ENCODE results near the gene KIF26B. TPM values are rescaled to one million over a fixed set of nuclear protein-coding genes. Genes with fewer than 3 reads are reported as not detected.

KIF26B gene
- total RNA-seq, 4 donors from 2014 or later, result 3.6 to 7.0 (median 5.2) TPM

DNA sequence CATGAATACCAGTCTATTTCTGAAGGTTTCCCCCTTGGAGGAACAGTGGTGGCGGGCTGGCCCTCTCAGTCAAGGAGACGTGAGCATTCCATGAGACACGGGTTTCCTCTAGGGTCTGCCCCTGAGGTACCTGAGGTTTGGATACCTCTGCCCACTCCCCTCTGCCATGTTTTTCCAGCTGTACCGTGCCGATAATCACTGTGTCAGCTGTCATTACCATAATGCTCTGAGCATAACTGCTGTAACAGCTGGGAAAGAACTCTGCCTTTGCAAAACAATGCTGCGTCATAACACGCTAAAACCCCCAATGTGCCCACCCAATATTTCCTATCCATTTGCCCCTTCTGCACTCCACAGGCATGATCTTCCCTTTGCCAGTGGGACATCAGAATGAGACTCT is 425.1 kb downstream of the KIF26B start:
- Histone ChIP-seq H3K36me3 (no peaks in the 10 kb centered on the region), H3K4me3 (no peak overlapping the region)
- WGBS, result 83% methylated on average over 7 of the region's 7 CpGs

DNA sequence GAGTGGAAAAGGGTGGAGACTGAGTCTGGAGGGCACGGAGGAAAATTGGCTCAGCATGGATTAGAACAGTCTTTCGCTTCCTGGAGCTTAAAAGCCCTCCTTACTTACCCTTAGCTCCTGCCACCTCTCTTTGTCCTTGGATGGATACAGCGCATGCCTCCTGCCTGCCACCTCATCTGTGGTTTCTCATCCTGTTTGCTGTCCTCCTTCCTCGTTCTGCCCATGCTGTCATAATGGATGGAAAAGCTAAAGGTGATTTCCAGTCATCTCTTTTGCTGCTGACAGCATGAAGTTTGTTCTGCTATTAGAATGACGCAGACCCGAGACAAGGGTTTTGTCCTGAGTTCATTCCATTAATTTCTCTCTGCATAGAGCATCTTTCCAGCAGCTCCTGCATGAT is 425.9 kb downstream of the KIF26B start:
- WGBS, result 93% methylated on average over 6 of the region's 6 CpGs
- no peaks in the 10 kb centered on the region for H3K4me1 ChIP-seq
- TF ChIP-seq EP300 (IDR thresholded peaks at IDR 0.05) (no peak), CTCF (IDR thresholded peaks at IDR 0.05) (no peak), POLR2A (IDR thresholded peaks at IDR 0.05) (no peak), POLR2AphosphoS5 (IDR thresholded peaks at IDR 0.05) (no peak)
- H3K4me3 ChIP-seq, result no peak overlapping the region
- H3K36me3 ChIP-seq, result no peaks in the 10 kb centered on the region
- DNase-seq (ENCODE audit: low spot score in 2 of 2), result no peak
- H3K27me3 ChIP-seq, result no peaks in the 10 kb centered on the region
- H3K27ac ChIP-seq, result no peak overlapping the region
- no peaks in the 10 kb centered on the region for H3K9me3 ChIP-seq

More for the DNA sequence above, 425.1 kb downstream of the KIF26B start:
- no peaks in the 10 kb centered on the region for H3K27me3 ChIP-seq
- TF ChIP-seq POLR2AphosphoS5 (IDR thresholded peaks at IDR 0.05) (no peak), CTCF (IDR thresholded peaks at IDR 0.05) (no peak), POLR2A (IDR thresholded peaks at IDR 0.05) (no peak), EP300 (IDR thresholded peaks at IDR 0.05) (no peak)
- H3K9me3 ChIP-seq, result no peaks in the 10 kb centered on the region
- peak in 1 of 2 donors; percentile 5 for DNase-seq (ENCODE audit: low spot score in 2 of 2)
- no peak overlapping the region for H3K27ac ChIP-seq
- no peaks in the 10 kb centered on the region for H3K4me1 ChIP-seq

GRCh38 chr1:245582026-245582425 is 427.2 kb downstream of the KIF26B start:
- Histone ChIP-seq H3K27ac (no peak overlapping the region), H3K4me3 (no peak overlapping the region), H3K36me3 (no peaks in the 10 kb centered on the region), H3K27me3 (no peaks in the 10 kb centered on the region), H3K4me1 (no peaks in the 10 kb centered on the region), H3K9me3 (no peaks in the 10 kb centered on the region)
- peak in 1 of 2 donors; percentile 10 for DNase-seq (ENCODE audit: low spot score in 2 of 2)
- TF ChIP-seq POLR2A (IDR thresholded peaks at IDR 0.05), result no peak
- TF ChIP-seq POLR2AphosphoS5 (IDR thresholded peaks at IDR 0.05), result no peak
- no peak for TF ChIP-seq CTCF (IDR thresholded peaks at IDR 0.05)
- no peak for TF ChIP-seq EP300 (IDR thresholded peaks at IDR 0.05)
- WGBS, result 80% methylated on average over 7 of the region's 7 CpGs

DNA sequence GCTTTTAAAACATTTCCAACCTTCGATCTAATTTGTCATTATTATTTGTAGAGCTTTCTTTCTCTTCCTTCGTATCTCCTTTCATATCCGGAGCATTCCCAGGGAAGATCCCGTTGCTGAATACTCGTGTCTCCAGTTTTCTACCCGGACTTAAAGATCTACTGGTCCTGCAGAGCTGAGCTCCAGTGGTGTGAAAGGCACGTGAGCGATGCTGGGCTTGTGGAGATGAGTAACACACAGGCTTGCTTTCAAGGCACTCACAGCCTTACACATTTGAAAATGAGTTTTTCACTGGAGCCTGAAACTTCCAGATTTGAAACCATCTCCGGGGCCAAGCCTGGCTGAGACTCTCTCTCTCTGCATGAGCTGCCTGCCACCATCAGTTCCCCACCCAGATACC is 428.3 kb downstream of the KIF26B start:
- no peaks in the 10 kb centered on the region for H3K36me3 ChIP-seq
- no peaks in the 10 kb centered on the region for H3K4me1 ChIP-seq
- H3K9me3 ChIP-seq, result no peaks in the 10 kb centered on the region
- H3K27ac ChIP-seq, result no peak overlapping the region
- no peaks in the 10 kb centered on the region for H3K27me3 ChIP-seq
- no peak for TF ChIP-seq POLR2AphosphoS5 (IDR thresholded peaks at IDR 0.05)
- no peak for TF ChIP-seq POLR2A (IDR thresholded peaks at IDR 0.05)
- no peak for TF ChIP-seq EP300 (IDR thresholded peaks at IDR 0.05)
- no peak for TF ChIP-seq CTCF (IDR thresholded peaks at IDR 0.05)
- DNase-seq (ENCODE audit: low spot score in 2 of 2), result peak in 1 of 2 donors; percentile 11
- no peak overlapping the region for H3K4me3 ChIP-seq
- 79% methylated on average over 9 of the region's 9 CpGs for WGBS

DNA sequence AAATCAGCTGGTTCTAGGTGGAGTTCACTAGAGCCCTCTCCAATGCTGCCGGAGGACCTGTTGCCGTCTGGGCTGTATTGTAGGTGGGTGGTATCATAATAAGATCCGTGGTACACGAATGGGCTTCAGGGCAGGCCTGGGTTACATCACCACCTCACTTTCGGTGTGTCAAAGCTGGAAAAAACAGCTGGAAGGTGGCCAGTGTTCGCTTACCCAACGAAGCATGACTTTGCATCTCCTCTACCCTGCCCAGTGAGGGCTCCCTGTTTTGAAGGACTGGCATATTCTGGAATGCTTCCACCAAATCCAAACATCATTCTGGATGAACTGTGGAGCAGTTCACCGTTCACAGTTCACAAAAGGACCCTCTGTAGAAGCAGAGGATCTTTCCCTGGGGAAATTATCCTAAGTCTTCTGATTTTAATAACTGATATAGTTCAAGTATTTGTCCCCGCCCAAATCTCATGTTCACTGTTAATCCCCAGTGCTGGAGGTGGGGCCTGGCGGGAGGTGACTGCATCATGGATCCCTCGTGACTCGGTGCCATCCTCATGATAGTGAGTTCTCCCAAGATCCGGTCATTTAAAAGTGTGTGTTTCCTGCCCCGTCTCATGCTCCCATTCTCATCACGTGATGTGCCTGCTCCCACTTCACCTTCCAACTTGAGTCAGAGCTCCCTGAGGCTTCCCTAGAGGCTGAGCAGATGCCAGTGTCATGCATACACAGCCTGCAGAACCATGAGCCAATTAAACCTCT is 429.0 kb downstream of the KIF26B start:
- no peak for TF ChIP-seq EP300 (IDR thresholded peaks at IDR 0.05)
- TF ChIP-seq POLR2AphosphoS5 (IDR thresholded peaks at IDR 0.05), result no peak
- TF ChIP-seq CTCF (IDR thresholded peaks at IDR 0.05), result no peak
- no peak for TF ChIP-seq POLR2A (IDR thresholded peaks at IDR 0.05)
- 80% methylated on average over 15 of the region's 15 CpGs for WGBS
- Histone ChIP-seq H3K27me3 (no peaks in the 10 kb centered on the region), H3K9me3 (no peaks in the 10 kb centered on the region), H3K27ac (no peak overlapping the region), H3K4me3 (no peak overlapping the region), H3K4me1 (no peaks in the 10 kb centered on the region), H3K36me3 (no peaks in the 10 kb centered on the region)
- DNase-seq (ENCODE audit: low spot score in 2 of 2), result peak in 1 of 2 donors; percentile 31

Measured in suprapubic skin (tissue), 4 donors.